HuH-7 (cell line): ENCODE data around the gene IRGM.
"Not testable (repeated sequence)": the region's sequence is repeated elsewhere in the genome, so short reads cannot be mapped to it uniquely, and the experiment has no call there.

Source experiments
- DNase-seq: peaks from one replicate; pipeline ENCODE4 v3.0.0; 2011; ENCODE audit warnings: low spot score

IRGM gene, protein sequence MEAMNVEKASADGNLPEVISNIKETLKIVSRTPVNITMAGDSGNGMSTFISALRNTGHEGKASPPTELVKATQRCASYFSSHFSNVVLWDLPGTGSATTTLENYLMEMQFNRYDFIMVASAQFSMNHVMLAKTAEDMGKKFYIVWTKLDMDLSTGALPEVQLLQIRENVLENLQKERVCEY

DNA sequence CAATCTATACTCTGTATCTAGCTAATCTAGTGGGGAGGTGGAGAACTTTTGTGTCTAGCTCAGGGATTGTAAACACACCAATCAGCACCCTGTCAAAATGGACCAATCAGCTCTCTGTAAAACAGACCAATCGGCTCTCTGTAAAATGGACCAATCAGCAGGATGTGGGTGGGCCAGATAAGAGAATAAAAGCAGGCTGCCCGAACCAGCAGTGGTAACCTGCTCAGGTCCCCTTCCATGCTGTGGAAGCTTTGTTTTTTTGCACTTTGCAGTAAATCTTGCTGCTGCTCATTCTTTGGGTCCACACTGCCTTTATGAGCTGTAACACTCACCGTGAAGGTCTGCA, at the start of gene IRGM:
IRGM (plus strand) TSS at position 214 of the 346 bp plus-strand sequence. CDS start 1,603 bp downstream, outside the sequence.
- not testable (repeated sequence) for DNase-seq

DNA sequence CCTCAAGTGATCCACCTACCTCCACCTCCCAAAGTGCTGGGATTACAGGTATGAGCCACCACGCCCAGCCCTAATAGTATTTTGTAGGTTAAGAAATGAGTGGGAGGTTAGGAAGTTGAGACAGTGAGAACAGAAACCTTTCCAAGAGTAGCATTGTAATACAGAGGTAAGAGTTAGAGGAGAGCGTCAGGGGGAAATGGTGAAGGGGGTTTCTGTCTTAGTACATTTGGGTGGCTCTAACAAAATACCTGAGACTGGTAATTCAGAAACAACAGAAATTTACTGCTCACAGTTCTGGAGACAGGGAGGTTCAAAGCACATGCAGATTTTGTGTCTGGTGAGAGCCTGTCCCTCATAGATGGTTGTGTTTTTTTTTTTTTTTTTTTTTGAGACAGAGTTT, 48.9 kb upstream of the IRGM start:
- no peak for DNase-seq

DNA sequence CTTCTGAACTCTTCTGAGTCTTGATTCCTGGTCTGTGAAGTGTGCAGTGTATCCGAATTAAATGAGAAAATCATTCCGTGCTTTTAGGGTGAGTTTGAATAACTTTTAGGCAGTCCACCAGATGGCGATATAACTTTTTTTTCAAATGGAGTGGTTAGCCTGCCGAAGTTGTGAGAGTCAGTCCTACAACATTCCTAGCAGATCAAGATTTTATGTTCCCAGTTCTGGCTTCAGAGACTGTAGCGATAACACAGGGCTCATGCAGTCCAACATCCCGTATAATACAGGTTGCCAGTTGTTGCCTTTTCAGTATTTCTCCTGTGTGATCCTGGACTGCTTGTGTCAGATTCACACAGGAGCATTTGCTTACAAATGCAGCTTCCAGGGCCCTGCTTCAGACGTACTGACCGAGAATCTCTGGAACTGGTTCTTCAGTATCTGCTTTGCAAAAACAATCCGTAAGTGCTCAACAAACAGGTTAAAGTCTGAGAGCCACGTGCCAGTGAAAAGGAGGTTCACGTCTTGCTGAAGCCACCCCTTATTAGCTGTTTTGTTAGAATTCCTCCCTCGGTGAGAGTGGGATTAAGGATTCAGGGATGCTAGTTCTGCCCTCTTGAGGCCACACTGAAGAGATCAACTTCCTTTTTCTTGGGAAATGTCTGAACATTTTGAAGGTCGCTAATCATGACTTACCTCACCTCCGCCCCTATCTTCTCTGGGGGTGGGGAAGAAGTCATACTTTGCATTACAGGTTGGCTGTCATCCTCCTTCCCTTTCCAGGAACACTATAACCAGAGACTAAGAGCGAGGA, 45.0 kb upstream of the IRGM start:
- DNase-seq = peak; percentile 30

DNA sequence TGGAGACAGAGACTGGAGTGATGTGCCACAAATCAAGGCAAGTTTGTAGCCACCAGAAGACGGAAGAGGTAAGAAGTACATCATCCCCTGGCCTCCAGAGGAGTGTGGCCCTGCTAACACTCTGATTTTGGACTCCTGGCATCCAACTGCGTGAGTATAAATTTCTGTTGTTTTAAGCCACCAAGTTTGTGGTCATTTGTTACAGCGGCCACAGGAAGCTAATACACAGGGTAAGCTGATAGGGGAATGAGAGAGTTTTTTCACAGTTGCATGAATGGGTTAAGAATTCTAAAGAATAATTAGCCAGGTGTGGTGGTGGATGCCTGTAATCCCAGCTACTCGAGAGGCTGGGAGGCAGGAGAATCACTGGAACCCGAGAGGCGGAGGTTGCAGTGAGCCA, 41.9 kb upstream of the IRGM start:
- DNase-seq = no peak

DNA sequence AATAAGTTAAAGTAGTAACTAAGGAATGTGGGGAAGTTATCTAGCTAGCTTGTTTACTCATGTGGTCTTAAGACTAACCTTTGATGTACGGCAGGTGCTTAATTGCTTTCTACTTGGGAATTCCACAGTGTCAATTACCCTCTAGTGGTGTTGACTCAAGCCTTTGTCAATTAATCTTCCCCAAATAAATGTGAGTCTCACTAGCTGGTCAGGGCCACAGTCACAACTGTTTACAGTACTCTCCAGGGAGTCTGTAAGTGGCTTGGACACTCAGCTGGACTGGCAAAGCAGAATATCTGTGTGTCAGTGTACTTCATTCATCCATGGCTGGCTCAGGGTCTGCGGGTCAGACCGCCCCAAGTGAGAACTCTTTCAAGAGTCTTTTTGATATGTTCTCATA, 37.0 kb upstream of the IRGM start:
- DNase-seq = no peak

DNA sequence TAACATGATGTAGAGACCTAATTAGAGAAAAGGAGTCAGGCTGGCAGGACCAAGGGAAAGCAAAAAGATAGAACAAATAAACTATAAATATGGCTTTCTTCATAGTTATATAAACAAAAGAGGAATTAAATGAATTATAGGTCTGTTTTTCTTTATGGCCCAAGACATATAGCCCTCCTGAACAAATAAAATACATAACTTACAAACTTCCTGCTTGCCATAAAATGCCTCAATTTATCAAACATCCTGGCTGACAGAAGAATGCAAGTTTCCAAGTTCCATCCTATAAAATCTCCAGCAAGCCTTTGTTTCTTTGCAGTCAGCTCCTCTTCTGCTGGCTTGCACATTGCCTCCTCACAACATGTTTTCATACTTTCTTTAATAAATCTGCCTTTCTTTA, 31.3 kb upstream of the IRGM start:
- no peak for DNase-seq

DNA sequence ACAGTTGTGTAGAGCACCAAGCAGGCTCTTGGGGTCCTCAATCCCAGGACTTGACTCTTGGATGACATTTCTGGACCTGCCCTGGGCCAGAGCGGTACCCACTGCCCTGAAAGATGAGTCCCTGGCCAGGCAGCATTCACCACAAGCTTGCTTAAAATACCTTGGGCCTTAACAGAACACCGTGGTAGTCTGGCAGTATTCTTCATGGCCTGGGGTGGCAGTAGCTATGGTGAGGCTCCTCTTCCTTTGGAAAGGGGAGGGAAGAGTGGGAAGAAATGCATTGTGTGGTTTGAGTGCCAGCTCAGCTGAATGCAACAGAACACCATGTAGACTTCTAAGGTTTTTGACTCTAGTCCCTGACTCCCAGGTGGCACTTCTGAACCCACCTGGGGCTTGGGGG, 29.4 kb upstream of the IRGM start:
- DNase-seq = no peak

DNA sequence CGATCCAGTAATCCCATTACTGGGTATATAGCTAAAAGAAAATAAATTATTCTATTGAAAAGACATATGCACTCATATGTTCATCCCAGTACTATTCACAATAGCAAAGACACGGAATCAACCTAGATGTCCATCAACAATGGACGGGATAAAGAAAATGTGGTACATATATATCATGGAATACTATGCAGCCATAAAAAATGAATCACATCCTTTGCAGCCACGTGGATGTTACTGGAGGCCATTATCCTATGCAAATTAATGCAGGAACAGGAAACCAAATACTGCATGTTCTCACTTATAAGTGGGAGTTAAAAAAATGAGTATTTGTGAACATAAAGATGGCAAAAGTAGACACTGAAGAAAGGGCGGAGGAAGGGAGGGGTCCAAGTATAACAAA, 16.6 kb upstream of the IRGM start:
- DNase-seq = no peak

DNA sequence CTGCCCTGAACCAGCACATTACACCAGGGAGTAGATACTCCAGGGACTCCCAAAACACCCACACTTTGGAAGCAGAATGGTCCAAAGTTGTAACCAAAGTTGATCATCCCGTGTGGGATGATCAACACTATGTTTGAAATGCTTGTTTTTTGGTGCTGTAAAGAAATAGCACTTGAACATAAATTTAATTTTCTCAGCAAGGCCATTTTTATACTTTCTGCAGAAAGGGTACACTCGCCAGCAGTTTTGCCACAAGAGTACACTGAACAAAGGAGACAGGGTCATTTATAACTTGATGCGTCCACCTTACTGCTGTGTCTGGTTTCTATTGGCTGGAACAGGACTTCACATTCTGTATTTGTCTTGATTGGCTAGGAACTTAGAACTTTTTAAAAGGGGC, 14.5 kb upstream of the IRGM start:
- DNase-seq = not testable (repeated sequence)

DNA sequence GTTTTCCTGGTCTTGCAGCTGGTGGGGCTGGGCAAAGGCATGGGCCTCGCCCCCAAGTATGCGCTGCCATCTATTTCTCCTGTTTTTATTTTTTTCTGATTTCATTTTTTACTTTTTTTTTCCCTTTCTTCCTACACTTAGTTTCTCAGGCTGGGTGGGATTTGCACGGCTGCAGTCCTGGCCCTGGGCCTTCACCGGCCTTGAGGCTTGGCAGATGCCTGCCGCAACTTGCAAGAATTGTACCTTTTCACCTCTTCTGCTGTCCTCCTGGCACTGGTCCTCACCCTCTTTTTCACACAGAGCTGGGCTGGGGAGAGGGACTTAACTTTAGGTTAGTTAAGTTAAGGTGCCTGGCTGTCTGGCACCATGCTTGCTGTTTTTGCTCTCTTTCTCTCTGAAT, 10.3 kb upstream of the IRGM start:
- DNase-seq = no peak

DNA sequence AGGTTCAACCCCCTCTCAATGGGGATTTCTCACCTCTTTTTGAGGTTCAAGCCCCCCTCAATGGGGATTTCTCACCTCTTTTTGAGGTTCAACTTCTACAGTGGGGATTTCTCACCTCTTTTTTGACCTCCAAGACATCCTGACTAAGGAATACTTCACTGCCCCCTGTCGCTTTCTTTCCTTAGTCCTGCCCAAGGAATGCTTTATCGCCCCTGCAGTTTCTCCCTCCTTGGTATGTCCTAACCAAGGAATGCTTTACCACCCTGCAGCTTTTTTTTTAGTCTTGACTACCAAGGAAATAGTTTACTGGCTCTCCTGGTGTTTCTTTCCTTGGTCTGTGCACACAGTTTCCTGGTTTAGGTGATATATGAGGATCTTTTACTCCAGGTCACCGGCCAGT, 9.6 kb upstream of the IRGM start:
- no peak for DNase-seq

DNA sequence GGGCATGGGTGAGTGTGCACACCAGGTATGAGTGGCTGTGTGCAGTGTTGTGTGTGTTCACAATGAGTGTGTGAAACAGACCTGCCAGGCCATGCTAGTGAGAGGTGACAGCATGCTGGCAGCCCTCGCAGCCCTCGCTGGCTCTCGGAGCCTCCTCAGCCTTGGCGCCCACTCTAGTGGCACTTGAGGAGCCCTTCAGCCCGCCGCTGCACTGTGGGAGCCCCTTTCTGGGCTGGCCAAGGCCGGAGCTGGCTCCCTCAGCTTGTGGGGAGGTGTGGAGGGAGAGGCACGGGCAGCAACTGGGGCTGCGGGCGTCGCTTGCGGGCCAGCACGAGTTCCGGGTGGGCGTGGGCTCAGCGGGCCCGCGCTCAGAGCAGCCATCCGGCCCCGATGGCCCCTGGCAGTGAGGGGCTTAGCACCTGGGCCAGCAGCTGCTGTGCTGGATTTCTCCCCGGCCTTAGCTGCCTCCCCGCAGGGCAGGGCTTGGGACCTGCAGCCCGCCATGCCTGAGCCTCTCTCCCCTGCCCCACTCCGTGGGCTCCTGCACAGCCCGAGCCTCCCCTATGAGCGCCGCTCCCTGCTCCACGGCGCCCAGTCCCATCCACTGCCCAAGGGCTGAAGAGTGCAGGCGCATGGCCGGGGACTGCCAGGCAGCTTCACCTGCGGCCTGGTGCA, 999 bp upstream of the IRGM start:
- not testable (repeated sequence) for DNase-seq

DNA sequence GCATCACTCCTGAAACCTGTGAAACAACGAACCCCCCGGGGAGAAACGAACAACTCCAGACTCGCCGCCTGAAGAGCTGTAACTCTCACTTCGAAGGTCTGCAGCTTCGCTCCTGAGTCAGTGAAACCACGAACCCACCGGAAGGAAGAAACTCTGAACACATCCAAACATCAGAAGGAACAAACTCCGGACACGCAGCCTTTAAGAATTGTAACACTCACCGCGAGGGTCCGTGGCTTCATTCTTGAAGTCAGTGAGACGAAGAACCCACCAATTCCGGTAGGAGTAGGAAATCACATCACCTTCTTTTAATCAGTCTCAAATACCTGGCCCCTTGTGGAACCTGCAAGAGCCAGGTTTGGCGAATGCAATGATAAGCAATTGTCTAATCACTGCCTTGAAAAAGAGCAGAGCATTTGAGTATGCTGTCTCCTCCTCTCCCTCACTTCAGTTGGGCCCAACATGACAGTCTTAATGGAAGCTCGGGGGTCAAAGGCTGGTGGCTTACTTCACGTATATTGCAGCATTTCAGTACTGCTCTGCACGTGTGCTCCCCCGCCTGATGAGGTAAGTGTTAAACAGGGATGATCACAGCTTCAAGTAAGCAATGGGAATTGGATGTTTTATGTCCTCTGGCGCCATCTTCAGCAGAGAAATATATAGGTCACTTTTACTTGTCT, 473 bp downstream of the IRGM start:
- peak; percentile 67 for DNase-seq

DNA sequence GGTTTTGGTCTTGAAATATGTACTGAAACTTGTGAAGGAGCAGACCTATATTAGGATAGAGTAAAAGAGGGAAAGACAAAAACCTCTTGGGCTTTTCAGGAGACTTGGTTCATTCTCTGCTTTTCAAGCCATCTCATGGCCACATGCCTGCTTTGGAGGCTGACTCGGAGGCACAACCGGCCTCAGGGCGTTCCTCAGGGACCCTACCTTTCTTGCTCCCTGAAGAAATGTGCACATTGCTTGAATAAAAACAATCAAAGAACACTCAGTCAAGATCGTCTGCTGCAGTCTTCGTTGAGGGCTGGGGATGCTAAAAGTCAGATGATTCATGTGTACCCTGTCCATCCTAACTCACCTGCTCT, 994 bp downstream of the IRGM start:
- no peak for DNase-seq

DNA sequence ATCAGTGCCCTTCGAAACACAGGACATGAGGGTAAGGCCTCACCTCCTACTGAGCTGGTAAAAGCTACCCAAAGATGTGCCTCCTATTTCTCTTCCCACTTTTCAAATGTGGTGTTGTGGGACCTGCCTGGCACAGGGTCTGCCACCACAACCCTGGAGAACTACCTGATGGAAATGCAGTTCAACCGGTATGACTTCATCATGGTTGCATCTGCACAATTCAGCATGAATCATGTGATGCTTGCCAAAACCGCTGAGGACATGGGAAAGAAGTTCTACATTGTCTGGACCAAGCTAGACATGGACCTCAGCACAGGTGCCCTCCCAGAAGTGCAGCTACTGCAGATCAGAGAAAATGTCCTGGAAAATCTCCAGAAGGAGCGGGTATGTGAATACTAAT, 1.9 kb downstream of the IRGM start:
- DNase-seq = no peak

DNA sequence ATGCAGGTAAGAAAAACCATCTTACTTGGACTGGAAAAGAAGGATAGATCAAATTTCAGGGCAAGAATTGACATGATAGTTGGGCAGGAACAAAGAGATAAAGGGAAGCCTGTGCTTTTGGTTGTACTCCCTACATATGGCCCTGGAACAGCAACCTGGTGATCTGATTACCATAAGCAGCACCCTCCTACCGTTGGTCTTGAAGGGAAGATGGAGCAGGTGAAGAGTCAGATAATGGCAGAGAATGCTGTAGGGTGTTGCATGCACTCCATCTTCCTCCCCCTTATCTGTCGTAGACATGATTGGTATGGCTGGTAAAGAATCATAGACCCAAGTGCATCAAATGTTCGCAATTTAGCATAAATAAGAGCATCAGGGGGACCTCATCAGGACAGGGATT, 4.7 kb downstream of the IRGM start:
- no peak for DNase-seq

DNA sequence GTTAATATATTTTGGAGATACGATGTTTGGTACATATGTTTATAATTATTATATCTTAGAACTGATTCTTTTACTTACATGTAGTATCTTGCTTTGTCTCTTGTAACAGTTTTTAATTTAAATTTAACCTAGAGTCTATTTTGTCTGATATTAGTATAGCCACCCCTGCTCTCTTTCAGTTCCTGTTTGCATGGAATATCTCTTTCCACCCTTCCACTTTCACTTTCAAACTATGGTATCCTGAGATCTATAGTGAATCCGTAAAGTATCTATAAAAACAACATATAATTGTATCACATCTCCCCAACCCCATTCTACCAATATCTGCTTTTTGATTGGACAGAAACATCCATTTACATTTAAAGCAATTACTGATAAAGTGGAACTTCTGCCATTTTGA, 7.2 kb downstream of the IRGM start:
- DNase-seq = no peak

DNA sequence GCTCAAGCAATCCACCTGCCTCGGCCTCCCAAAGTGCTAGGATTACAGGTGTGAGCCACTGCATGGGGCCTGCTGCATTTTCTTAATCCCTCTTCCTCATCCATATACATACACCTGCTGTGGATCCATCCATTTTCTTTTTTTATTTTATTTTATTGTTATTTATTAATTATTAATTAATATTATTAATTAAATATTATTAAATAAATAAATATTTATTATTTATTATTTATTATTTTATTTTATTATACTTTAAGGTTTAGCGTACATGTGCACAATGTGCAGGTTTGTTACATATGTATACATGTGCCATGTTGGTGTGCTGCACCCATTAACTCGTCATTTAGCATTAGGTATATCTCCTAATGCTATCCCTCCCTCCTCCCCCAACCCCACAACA, 10.4 kb downstream of the IRGM start:
- not testable (repeated sequence) for DNase-seq

DNA sequence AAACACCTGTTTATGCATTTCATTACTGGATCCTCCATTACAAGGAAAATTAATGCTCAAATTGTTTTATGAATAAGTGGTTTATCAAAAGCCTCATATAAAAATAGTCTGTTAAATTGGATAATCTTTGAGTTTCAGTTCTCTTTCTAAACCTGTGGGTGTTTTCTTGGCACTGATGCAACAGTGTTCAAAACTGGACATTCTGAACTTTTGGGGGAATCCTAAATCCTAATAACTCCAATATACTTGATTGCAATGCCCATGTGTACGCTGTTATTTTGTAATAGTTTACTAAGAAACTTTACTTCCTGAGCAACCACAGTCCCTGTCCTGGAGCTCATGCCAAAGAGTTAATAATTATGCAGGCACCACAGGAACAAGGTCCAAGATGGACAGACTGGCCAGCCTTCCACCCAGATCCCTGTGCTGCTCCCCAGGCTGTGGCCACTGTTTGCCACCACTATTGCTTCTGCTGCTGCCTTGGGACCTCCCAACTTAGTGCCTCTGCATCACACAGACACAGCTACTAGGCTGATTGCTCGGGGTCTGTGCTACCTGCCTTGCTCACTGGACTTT, 14.0 kb downstream of the IRGM start:
- no peak for DNase-seq

DNA sequence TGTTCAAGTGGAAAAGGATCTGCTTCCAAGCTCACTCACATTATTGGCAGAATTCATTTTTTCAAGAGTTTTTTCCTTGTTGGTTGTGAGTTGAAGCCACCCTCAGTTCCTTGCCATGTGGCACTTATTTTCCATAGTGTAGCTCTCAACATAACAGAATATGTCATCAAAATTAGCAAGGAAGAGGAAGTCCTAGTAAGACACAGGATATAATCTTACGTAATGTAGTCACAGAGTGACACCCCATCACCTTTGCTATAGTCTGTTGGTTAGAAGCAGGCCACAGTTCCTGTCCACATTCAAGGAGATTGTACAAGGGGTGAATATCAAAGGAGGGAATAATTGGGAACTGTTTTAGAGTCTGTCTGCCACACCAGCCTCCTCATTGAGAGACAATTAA, 15.7 kb downstream of the IRGM start:
- no peak for DNase-seq

DNA sequence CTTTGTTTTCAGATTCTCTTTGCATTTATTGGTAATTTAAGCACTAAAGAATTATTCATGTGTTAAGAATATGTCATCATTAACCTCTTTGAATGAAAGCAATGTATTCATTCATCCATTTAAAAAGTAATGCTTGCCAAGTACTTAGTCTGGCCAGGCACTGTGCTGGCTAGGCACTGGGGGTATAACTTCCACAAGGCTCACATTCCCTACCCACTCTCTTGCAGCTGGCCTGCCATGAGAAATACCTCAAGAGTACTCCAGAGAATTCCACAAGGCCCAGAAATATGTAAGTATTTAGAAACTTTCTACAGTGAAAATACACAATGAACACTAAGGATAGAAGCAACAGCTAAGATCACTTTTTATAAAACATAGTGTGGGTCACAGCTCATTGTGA, 33.0 kb downstream of the IRGM start:
- DNase-seq = no peak
